ENCODE data around the gene UBR7.
A peak's percentile ranks its signal among the peaks of the same experiment; 100 is the strongest.
"Not testable (repeated sequence)": the region's sequence is repeated elsewhere in the genome, so short reads cannot be mapped to it uniquely, and the experiment has no call there.

The UBR7 gene

DNA sequence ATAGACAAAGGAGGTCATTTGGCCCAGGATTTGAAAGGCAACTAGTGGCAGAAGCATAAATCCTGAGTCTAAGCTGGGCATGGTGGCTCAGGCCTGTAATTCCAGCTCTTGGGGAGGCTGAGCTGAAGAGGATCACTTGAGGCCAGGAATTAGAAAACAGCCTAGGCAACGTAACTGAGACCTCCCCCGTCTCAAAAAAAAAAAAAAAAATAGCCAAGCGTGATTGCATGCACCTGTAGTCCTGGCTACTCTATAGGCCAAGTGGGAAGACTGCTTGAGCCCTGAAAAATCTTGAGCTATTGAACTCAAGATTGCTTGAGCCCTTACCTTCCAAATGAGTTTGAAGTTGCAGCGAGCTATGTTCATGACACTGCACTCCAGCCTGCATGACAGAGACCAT lies 8.0 kb upstream of the UBR7 start:
- no peak for DNase-seq

DNA sequence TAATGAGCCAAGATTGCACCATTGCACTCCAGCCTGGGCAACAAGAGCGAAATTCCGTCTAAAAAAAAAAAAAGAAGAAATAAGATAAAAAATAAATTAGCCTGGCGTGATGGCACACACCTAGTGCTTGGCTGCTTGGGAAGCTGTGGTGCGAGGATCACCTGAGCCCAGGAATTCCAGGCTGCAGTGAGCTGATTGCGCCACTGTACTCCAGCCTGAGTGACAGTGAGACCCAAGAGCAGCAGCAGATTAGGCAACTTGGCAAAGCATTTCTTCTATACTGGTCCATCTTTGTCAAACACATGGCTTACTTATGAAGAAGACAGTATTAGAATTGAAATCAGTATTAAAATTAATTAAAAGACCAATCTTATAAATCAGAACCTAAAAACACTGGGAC lies 6.5 kb upstream of the UBR7 start:
- no peak for DNase-seq

DNA sequence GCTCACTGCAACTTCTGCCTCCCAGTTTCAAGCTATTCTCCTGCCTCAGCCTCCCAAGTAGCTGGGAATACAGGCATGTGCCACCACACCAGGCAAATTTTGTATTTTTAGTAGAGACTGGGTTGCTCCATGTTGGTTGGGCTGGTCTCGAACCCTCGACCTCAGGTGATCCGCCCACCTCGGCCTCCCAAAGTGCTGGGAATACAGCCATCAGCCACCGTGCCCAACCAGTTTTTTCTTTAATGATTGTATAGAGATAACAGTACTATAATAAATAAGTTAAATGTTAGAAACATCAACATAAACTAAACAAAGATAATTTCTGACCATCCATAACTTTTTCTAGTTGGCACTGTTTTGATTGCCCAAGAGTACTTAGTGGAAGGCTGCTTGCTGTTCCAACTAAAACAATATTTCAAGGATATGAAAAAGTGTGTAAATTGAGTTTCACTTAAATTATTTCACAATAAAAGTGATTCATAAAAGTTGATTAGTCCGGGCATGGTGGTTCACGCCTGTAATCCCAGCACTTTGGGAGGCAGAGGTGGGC lies 5.8 kb upstream of the UBR7 start:
- no peak for DNase-seq

DNA sequence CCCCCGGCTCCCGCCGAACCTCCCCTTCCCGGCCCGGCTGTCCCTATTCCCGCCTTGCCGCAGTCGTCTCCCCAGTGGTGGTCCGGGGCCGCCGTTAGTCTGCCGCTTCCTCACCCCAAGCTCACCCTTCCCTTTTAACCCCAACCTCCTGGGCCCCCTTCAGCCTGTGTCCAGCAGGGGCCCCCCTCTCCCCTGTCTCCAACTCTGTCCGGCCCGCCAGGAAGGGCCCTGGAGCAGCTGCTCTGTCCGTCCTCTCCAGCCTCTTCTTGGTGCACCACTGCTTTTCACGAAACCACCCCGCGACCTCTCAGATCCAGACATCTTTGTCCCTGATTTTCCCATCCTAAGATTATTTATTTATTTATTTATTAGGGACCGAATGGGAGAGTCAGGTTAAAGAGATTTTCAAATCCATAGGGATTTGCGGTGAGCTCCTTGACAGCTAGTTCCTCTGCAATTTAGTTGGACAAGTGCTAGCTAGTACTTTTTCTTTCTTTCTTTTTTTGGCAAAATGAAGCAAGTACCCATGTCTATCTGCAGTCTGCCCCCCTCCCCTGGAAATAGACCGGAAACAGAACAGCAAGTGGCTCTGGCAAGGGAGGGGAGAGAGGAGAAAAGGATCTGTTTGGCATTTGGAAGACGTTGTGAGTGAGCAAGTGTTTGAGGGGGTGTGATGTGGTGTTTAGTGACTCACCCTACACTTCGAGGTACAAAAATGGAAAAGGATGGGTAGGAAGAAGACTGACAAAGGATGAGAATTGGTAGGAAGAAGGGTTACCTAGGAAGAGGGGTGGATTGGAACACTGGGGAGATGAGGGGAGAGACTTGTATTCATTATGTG lies 632 bp downstream of the UBR7 start:
- peak; percentile 16 to 32 for DNase-seq

DNA sequence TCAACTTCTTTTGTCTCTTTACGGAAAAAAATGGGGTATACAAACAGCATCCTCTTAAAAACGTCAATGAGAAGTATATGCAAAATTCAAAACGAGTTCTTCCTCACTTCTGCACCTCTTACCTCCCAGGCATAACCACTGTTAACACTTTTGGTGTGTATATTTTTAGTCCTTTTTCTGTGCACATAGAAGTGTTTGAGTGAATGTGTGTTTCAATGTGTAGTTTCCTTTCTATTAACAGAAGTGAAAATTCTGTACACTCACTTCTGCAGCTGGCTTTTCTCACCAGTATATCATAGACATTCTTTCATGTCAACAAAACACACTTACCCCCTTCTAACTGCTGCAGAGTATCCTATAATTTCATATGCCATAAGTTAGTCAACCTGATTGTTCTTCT lies 5.4 kb downstream of the UBR7 start:
- DNase-seq, result no peak

DNA sequence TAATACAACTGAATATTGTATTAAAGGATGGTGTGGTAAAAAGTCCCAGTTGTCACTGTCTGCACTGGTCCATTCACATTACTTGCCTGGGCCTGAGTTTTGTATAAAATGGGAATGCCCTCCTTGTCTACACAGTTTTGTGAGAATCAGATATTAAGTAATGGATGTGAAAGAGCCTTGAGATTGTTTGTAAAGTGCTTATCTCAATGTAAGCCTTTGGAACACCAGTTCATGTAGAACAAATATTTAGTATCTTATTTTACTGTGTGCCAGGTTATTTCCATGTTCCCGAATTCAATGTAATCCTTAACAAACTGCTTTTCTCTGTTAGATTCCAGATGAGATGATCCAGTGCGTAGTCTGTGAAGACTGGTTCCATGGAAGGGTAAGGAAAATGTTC lies 7.5 kb downstream of the UBR7 start:
- DNase-seq, result no peak

DNA sequence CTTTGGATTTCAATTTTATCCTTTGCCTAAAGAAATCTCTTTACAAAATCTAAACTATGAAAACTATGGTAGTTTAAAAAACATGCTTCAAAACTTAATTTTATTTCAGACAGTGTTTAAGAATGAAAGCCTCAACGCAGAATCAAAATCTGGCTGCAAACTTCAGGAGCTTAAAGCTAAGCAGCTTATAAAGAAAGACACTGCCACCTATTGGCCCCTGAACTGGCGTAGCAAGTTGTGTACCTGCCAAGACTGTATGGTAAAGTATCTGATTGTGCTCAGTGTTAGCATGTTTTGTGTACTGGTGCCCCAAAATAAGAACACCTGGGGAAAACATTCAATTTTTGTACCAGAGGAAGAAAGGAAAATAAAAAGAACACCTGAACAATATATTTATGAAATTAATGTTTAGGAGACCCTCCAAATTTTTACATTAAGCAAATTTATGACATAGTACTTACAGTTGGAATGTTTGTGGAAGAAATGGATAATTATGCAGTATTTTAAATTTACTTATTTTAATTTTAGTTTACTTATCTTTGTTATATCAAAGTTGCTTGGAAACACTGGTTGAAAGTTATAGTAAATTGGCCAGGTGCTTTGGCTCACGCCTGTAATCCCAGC lies 12.2 kb downstream of the UBR7 start:
- DNase-seq, result peak; percentile 12 to 29

DNA sequence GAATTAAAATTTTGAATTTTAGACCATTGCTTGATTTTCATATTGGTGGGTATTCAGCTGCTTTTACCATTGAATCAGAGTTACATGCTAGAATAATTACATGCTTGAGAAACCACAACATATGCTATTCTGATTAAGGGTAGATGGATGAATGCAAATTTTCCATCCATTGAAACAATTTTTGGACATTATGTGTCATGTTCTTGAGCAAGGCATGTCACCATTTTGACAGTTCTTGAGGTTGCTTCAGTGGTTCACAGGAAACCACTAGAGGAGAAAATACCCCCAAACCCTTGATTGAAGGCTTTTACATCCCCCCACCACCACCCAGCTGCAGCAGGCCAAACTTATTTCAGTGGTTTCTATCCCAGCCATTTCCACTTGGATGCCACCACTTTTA lies 13.5 kb downstream of the UBR7 start:
- no peak for DNase-seq

DNA sequence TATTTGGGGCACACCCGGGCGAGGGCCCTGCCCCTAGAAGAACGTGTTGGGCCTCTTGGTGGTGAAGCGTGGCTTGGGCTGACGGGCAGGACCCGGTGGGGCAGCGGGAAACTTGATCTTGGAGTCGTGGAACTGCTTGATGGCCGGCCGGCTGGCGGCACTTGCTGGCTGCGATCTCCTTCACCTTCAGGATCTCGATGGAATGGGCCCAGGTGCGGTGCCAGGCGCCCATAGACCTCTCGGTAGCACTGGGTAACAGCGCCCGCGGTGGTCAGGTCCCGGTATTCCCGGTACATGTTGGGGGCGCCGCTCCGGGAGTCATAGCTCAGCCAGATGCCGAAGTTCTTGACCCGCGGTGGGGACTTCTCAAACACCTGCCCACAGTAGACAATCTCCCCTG lies 16.5 kb downstream of the UBR7 start:
- no peak for DNase-seq

DNA sequence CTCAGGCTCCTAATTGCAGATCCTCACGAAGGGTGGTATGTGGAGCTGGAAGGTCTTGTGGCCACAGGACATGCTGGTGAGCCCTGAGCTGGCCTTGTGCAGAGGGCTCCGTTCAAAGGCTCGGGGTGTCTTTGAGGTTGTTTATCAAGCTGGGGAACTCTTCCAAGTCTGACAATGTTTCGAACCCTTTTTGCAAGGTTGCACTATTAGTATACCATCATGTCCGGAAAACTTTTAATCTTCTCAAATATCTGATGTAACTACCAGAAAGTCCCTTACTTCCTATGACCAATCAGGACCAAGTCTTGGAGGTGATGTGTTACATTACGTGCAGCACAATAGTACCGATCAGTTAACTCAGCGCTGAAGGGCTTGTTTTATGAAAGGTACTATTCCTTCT lies 21.5 kb downstream of the UBR7 start:
- DNase-seq, result no peak

DNA sequence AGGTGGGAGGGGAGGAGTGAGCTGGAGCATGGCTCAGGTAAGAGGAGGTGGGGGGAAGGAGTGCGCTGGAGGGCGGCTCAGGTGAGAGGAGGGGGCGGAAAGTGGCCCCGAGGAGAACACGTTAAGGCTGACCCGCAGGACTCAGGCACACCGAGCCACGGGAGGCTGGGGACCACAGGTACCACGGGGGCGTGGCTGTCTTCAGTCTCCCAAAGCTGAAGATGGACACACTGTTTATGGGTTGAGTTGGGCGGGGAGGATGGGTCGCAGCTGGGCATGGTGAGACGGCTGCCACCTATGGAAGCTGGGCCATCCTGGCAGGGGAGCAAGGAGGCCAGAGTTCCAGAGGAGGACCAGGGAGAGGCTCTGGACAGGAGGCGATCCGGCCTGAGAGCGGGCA lies 23.5 kb downstream of the UBR7 start:
- DNase-seq, result no peak

DNA sequence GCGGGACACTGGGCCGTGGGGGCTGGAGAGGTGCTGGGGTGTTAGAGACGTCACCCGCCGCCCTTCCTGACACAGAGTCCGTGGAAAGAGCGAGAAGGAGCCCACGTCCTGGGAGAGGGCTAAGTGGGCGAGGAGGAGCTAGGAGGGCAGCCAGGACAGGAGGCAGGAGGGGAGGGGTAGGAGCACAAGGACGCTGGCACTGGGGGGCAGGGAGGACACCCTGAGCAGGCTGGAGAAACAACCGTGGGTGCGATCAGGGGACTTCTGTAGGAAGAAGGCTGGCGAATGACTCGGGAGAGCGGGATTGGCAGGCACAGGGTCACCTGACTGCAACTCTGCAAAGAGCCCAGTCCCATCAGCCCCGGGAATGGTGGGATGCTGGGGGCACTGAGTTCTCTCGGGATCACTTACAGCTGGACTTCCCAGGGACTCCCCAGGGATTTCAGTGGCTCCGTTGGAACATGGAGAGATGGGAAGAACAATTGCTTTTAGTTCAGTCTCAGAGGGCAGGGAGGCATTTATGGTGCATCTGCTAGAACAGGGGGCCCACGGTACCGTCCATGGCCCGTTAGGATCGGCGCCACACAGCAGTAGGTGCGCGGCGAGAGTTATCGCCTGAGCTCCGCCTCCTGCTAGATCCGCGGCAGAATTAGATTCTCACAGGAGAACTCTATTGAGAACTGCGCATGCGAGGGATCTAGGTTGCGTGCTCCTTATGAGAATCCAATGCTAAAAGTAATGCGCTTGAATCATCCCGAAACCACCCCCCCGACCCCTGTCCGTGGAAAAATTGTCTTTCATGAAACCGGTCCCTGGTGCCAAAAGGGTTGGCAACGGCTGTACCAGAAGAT lies 24.3 kb downstream of the UBR7 start:
- peak in 1 of 2 experiments; percentile 5 for DNase-seq

DNA sequence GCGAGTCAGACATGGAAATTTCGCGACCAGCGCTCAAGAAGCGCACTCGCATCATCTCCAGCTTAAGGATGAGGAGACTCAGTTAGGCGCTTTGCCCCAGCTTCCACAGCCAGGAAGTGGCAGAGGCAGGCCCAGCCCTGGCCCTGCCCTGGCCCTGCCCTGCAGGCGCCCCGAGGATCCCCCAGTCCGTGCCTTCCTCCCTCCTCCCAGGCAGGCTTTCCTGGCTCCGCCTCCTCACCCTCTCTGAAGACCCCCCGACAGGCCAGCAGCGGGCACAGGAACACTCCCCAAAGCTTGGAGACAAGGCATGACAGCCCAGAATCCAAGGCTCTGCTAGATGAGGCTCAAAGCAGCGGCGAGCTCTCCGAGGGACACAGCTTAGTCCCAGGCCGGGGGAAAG lies 25.1 kb downstream of the UBR7 start:
- no peak for DNase-seq

DNA sequence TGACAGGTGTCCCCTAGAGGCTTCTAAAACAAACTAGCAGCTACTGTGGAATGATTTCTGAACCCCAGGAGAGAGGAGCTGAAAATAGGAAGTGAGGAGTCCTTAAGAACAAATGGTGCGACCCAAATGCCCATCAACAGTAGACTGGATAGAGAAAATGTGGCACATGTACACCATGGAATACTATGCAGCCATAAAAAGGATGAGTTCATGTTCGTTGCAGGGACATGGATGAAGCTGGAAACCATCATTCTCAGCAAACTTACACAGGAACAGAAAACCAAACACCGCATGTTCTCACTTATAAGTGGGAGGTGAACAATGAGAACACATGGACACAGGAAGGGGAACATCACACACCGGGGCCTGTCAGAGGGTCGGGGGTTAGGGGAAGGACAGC lies 26.0 kb downstream of the UBR7 start:
- DNase-seq, result not testable (repeated sequence)

DNA sequence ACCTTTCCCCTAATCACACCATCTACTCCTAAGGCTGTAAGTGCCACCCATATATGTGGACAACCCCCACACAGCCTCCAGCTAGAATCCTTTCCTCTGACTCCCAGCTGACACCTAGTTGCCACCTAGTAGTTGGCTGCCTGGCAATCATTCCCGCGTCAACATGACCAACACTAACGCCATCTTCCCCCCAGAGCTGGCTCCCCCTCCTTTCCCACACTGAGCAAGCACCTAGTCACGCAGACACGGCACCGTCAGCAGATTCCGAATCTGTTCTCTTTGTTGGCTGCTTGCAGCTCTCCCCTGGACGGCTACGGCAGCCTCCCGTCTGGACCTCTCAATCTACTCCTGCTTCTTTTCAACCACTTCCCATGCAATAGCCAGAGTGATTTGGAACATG lies 27.7 kb downstream of the UBR7 start:
- no peak for DNase-seq

DNA sequence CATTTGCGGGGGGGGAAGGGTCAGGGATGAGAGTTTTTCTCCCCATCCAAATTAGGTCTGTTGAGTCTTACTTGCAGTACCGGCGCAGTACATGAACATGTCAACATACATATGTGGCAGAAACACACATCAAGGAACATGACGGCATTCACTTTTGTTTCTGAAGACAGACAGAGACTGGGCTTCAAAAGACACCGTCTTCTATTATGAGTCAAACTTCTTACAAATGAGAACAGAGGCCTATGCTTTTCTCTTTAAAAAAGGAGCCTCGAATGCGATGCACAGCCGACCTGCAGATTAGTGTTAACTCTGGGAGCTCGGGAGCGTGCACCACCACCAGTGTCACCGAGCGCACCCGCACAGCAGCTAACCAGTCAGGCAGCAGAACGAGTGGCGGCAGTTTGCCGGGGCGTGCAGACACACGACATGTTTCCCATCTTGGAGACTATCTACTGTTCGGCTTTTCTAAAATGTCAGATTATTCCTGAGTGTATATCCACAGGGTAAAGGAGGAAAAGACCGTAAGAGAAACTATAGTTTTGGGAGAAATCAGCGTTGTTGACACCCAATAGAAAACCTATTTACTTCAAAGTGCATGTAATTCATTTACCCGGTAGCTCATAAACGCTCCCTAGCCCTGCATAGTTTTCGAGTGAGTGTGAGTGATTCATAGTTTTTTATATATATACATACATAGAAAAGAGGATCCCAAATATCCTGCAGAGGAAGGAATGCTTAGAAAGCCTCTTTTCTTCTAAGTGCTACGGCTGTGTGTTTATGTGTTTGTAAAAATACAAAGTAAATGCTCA lies 33.0 kb downstream of the UBR7 start:
- DNase-seq, result no peak

DNA sequence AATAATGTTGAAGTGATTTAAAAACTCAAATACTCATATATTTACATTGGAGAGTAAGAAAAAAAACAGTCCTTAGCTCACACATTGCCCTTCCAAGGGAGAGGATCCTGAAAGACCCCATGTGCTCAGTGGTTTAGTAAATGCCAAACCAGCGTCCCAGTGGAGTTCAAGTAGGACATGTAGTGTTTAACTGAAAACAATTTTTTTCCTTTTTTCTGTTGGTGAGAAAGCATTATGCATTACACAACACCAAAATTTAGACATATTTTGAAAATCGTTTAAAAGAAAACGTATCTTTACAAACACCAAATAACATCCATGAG lies 33.6 kb downstream of the UBR7 start:
- DNase-seq, result no peak

DNA sequence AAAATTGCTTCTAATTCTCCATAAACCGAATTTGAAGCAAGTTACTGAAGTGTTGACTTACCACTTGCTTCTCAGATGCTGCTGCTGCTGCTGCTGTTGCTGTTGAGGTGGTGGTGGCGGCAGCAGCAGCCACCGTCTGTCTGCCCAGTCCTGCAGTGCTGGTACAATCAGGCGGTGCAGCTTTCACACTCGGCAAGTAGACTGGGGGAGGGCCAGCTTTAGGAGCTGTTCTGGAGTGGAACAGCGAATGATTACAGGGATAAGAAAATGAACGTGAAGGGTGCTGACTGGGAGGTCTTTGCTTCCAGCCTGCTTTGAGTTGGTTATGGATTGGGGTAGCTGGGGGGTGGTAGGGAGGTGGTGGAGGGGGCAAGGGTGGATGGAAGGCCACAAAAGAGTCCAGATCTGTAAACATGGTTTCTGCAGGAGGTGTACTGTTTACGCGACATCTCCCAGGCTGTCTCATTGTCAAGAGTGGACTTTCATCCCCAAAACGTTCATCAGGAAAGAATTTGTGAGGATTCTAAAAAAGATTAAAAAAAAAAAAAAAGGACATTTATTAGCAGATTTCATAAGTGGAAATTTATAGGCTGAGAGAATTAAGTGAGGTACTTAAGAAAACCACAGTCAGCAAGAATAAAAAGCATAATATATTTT lies 38.8 kb downstream of the UBR7 start:
- DNase-seq, result no peak

DNA sequence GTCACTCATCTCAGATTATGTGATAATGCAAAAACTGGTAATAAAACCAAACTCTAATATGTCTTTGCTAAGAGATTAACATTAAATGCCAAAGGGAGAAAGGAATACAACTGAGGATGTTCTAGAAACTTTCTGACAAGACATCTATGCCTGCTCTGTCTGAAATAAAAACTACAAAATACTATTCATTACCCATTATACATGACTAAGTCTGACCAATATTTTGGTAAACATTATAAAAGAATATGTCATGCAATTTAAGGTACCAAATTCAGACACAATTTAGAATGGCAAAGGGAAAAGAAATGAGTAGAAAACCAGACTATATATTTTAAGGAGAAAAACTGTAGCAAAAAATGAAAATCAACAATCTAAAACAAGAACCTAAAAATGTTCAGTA lies 39.5 kb downstream of the UBR7 start:
- no peak for DNase-seq

DNA sequence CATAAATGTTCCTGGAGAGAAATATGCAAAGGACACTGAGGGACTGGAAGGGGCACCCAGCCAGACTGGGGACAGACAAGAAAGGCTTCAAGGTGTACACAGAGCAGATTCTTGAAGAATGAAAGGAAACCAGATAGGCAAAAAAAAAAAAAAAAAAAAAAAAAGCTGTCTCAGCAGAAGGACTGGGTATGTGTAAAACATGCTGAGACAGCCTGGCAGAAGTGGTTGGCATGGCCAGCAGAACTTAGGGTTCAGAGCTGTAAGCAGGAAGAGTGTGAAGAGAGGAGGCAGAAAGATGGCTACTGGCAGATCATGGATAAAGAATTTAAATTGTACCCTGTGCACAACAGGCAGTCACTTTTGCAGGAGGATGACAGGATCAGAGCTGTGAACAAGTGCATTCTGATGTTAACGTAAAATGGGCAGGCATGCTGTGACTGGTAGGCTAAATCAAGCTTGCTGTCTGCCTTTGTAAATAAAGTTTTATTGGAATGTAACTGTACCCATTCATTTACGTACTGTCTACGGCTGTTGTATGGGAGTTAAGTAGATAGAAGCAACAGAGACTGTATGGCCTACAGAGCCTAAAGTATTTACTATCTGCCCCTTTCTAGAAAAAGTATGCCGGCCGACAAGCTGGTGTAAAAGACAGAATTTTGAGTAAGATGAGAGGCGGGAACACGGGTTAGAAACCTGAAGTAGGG lies 42.2 kb downstream of the UBR7 start:
- no peak for DNase-seq

DNA sequence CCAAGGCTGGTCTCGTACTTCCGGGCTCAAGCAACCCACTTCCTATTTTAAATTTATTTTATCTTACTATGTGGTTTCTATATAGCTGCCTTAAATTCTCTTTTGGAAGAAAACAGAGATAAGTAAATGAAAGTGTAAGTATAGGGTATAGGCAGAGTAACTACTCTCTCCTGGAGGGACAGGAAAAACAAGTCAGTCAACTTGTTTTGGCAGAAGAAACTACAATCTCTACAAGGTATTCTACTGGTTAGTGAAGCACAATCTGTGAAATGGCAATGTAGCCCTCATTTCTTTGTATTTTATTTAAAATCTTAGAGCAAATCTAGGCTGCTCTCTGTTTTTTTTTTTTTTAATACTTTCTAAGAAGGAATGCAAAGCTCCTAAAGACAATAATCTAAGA lies 55.4 kb downstream of the UBR7 start:
- no peak for DNase-seq

DNA sequence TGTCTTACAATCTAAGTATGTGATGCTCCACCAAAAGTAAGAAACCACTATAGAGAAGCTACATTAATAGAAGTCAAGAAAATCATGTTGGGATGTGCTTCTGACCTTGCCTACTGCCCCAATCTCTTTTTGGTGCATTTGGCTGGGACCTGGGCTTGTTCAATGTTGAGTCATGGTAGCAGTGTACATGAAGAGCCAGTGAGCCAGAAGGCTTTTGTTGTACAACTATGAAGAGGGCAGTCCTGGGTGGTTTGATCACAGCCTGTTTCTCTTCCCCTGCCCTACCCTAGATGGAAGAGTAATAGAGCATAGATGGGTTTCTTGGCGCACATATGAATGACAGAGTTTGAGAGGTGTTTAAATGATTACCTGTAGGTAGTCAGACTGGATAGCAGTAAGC lies 56.4 kb downstream of the UBR7 start:
- DNase-seq, result no peak
